Bone marrow (tissue), 2 donors: ENCODE results near the gene GRK5.
"Not testable (repeated sequence)": the region's sequence is repeated elsewhere in the genome, so short reads cannot be mapped to it uniquely, and the experiment has no call there.

Experiments used
- DNase-seq, 2 donors: peaks; one replicate each; lab custom pipeline; 2025; lab: John Stamatoyannopoulos, UW

Gene GRK5

DNA sequence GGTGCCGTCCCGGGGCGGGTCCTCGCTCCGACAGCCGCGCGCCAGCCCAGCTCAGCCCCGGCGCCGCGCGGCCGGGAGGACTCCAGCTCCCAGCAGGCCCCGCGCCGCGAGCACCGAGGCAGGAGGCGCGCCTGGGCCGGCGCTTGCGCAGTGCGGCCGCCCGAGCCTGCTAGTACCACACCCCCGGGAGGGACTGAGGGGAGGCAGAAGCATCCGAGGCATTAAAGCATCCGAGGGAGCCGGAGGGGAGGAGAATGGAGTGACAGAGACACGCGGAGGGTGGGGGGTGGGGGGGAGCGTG lies at the start of gene GRK5:
Gene GRK5 (plus strand): TSS at position 206 of the 301 bp plus-strand sequence. CDS start 347 bp downstream, outside the sequence.
- DNase-seq: peak in 1 of 2 donors; percentile 88

DNA sequence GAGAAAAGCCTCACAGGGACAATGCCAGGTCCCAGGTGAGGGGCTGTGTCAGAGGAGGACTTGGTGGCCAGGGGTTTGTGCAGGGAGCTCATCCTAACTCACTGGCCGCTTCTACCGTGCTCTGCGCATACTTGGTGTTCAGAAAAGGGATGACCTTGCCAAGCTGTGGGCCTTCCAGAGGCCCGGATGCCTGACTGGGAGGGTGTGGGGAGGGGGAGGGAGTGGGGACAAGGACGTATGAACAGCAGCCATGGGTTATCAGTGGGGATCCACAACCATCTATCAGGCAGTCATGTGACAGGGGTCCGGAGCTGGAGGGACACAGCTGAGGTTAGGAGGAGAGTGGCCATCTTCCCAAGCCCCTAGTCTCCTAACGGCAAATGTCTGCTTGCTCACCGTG lies 48.0 kb upstream of the GRK5 start:
- DNase-seq: no peak

DNA sequence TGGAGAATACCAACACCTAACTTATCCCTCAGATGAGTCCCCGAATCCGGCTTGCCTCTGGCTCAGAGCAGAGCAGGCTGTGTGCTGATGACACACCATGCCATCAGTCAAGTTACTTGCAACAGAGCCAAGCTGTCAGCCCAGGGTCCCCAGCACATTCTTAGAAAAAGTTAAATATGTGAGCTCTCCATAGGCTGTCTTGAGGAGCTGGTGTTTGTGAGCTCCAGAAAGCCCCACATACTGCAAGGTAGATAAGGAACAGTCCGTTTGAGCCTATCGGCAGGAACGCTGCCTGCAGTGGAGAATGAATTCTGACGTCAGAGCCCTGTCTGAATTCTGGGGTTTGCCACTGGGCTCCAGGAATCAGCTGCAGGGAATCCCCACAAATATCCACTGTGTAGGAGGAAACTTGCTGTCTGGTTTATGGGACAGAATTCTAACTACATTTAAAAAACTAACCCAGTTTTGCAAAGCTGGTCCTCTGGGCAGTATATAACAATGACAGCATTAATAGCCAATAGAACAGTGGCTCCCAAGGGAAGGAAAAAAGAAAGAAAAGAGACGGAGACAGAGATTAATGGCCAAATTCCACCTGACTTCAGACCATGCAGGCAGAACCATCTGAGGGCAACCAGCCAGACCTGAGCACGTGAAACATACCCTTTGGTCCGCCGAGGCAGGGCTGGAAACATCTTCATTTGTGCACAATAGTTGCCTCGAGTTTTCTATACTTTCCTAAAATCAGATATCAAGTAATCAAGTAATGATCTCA lies 45.5 kb upstream of the GRK5 start:
- DNase-seq: no peak

DNA sequence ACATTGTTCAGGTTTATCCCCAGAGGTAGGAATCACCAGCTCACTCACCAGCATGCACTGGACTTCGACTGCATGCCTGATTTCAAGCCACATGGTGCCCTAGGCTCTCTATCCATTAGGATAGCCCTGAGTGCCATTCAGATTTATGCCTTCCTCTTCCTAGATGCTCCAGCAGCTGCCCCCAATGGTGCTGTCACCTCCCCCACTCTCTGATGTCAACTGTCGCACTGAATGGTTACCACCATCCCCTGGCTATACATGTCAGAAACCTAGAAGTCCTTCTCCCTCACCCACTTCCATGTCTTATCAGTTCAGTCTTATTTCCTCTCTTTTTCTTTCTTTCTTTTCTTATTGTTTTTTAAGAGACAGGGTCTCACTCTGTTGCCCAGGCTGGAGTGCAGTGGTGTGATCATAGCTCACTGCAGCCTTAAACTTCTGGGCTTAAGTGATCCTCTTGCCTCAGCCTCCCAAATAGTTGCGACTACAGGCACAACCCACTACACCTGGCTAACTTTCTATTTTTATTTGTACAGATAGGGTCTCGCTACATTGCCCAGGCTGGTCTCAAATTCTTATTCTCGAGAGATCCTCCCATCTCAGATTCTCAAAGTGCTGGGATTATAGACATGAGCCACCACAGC lies 44.8 kb upstream of the GRK5 start:
- DNase-seq: no peak

DNA sequence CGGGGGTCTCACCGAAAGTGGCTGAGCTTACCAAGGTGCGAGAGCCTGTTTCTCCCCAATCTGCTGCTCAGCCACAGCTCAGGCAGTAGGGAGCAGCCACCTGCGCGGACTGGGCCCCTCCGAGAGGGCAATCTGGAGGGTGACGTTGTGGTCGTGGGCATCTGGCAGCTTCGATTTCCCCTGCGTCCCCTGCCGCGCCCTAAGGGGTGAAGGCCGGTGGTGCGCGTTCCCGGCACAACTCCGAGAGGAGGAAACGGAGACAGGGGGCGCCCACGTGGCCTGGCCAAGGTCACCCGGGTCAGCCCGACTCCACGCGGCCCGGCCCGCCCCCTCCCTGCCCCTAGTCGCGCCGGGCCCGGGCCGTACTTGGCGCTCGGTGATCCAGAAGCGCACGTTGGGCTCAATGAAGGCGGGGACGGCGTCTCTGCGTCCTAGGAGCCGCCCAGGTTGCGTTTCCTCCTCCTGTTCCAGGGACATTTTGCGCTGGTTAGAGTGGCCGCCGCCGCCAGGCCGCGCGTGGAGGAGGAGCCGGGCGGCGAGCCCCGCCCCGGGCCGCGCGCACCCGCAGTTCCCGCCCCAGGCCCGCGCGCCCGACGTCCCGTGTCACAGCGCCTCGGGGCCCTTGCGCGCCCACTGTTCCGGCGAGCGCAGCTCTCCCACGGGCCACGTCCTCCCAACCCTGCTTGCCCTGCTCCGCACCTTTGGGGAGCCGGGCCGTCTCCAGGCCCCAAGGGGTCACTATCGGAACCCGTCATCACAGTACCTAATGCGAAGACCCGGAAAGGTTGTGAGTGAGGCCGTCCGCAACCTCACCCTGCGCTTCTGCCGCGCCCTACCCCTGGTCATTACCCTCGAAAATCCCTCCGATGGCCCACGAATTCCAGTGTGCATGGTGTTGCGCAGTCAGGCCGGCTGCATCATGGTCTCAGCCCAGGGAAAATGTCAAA lies 41.9 kb upstream of the GRK5 start, which contains the start of gene SFXN4:
Gene SFXN4 (minus strand): TSS at position 544 of the 947 bp plus-strand sequence. CDS start 67 bp downstream, at position 477.
- peak; percentile 36 to 85 for DNase-seq

DNA sequence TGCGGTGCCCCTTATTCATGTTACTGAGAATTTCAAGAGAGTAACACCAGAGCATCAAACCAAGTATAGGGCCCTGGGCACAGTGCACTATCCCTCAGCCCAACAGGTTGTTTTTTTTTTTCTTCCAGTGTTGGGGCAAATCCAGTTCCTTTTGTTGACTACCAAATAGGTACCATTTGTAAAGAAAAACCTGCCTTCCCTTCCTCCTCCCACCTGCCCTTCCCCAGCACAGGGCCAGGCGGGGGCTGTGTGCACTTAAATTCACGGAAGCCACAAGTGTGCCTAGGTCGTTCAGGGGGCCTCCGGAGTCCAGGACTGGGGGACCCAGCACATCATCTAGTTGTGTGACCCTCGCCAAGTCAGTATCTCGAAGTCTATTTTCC lies 41.3 kb upstream of the GRK5 start:
- no peak for DNase-seq

DNA sequence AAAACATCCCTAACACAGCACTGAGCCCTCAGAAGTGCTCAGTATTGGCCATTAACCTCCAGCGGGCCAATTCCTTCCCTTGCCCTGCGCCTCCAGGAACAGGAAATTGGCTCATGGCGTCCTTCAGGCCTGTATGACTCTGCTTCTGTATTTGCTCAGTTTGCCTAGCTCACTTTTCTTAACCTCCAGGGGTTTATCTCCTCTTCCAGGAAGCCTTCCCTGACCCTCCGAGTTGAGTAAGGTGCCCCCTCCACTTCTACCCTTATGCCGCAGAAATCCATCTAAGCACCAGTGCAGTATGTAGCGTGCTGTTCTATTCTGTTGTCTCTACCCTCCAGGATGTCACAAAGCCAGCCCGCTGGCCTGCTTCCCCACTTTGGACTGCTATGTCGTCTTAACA lies 40.8 kb upstream of the GRK5 start:
- DNase-seq: no peak

DNA sequence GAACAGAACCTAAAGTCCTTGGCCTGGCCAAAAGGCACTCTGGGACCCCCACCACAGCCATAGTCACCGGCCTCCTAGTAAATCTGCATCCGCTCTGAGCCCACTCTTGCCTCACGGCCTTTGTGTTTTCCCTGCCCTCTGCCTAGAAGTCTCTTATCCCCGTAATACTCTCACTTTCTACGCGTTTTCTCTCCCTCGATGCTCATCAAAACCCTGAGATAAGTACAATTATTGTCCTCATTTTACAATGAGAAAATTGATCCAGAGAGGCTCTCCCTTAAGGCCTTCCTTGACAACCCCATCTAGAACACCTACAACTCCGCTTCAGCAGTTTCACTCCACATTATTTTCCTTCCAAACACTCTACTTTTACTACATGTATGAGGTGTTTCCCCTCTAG lies 40.3 kb upstream of the GRK5 start:
- DNase-seq: no peak

DNA sequence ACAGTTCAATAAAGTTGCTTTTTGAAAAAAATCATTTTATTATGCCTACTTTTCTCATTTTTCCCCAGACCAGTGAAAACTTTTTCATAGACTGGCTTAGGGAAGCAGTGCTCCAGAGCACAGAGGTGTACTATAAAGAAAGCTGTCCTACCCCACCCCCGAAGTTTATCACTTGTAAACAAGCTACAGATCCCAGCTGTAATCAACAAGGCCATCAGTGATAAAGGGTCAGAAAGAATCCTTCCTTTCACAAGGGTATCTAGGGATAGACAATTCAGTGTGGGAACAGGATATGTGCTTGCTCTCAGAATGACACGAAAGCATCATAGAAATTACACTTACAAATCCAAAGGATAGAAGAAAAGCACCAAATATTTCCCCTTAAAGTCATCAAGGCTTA lies 33.3 kb upstream of the GRK5 start:
- no peak for DNase-seq

DNA sequence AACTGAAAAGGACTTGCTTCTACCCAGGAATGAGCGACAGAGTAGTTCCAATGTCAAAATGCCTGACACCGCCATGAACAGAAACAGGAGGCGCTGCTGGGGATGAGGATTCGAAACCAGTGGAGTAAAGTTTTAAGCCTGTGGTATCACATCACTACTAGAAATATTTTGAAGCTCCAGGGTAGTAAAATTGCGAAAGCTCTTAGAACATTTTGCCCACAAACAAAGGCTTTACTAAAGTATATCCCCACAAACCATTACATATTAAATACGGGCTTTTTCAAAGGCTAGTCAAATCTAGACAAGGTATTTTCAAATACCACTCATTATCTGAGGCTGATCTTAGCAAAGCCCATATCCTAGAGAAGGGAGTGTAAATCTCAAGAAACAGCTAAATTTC lies 31.2 kb upstream of the GRK5 start:
- DNase-seq: no peak

DNA sequence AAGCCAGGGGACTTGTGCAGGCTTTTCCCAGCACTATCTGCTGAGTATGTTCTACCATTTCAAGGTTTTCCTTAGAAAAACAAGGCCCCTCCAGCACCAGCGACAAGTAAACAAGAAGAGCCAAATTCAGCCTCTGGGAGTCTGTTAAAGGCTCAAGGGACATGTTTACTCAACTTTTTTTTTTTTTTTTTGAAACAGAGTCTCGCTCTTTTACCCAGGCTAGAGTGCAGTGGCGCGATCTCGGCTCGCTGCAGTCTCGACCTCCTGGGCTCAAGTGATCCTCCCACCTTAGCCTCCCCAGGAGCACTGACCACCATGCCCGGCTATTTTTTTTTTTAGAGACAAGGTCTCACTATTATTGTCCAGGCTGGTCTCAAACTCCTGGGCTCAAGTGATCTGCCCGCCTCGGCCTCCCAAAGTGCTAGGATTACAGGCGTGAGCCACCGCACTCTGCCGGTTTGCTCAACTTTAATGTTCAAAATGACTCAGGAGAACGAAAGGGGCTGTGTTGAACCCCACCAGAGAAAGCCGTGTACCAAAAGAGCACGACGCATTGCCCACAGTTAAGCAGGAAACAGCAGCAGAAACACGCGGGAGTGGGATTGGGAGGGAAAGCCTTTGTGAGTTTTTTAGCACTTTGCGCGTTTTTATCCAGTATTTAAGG lies 29.5 kb upstream of the GRK5 start:
- no peak for DNase-seq

DNA sequence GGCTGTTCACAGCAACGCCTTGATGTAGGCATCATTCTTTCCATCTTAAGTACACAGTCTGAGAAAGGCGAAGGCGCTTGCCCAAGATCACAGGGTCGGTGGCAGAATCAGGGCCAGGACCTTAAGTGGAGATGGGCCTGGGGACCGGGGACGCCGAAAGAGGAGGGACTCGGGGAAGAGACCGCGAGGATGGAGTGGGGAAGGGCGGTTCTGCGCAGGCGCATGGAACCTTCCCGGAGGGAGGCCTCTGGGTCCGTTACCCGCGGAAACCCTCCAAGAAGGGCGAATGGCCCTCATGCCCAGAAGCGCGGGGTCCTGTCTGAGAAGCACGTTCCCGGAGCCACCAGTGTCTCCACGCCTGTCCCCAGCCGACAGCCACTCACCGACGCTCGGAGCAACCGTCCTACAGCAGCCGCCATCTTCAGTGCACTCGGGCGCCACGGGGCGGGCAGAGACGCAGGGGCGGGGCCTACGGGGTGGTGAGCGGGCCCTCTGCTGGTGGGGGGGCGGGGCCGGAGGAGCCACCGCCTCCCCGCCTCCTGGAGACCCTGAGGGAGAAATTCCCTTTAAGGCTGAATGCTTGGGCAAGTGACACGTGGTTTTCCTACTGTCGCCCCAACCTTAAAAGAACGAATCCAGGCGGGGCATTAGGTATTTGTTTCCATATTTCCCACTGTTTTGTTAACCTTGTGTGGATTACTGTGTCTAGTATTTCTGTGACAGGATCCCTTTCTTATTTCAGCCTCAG lies 28.8 kb upstream of the GRK5 start, which contains the start of gene PRDX3:
Gene PRDX3 (minus strand): TSS at position 441 of the 748 bp plus-strand sequence. CDS start 22 bp downstream, at position 419.
- DNase-seq: peak; percentile 76 to 96

DNA sequence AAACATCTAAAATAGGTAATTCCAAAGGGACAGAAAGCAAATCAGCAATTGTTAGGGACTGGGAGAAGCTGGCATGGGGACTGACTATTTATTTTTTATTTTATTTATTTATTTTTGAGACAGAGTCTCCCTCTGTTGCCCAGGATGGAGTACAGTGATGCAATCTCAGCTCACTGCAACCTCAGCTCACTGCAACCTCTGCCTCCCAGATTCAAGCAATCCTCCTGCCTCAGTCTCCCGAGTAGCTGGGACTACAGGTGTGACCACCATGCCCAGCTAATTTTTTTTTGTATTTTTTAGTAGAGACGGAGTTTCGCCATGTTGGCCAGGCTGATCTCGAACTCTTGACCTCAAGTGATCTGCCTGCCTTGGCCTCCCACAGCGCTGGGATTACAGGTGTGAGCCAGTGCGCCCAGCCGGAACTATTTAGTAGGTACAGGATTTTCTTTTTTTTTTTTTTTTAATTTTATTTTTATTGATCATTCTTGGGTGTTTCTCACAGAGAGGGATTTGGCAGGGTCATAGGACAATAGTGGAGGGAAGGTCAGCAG lies 26.4 kb upstream of the GRK5 start:
- DNase-seq: not testable (repeated sequence)

DNA sequence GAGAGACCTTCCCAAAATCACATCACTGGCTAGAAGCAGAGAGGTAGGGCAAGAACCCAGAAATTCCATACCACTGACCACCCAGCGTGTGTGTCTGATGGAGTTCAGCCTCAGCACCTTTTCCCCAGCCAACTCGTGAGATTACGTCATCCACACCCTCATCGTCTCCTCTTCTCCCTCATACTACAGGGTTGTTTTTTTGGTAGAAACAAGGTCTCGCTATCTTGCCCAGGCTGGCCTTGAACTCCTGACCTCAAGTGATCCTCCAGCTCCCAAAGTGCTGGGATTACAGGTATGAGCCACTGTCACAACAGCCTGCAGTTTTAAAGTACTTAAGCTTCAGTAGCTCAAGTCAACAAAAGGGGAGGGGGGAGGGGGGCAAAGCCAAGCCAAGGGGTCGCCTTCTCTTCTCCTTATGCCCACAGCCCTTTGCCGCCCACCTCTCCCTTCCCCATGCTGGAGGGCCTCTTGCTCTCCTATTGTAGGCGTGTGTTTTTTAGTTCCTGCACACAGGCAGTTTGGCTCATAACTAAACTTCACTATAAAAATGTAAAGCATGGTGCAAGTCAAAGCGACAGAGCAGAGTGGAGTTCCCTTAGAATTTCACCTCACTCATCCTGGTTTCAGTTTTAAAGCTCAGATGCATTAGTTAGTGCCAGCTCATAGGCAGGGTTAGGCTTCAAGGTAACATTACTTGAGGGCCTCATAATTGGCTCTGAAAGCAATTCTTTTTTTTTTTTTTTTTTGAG lies 23.5 kb upstream of the GRK5 start:
- DNase-seq: no peak

DNA sequence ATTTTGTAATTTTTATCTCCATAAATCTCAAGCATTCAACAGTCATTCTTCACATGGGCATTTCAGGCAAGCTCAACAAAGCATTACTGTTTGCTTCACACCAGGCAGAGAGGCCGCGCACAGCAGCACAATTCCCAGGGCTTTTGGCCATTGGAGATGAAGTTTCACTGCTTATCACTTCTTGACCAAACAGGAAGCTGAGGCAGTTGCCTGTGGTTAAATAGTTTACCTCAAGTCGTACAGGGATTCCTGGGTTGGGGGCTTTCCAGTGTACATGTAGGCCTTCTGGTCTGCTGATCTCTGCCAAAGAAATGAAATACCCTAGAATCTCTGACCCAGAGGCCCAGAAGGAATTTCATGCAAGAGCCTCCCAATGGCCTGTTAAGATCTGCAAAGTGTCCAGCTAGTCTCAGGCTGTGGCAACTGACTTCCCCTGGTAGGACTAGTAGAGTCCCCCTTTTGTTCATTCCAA lies 17.5 kb upstream of the GRK5 start:
- no peak for DNase-seq

DNA sequence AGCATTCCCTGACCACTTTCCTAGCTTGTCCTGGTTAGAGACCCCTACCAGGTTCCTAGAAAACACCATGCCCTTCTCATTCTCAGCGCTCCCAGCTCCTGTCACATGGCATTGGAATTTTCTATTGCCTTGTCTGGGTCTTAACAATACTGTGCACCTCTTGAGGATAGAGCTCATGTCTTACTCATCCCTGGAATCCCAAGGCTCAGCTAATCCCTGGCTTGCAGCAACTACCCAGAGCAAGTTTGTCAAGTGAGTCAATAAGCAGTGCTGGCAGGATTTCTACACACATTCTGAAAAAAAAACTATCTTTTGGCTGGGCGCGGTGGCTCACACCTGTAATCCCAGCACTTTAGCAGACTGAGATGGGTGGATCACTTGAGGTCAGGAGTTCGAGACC lies 17.0 kb upstream of the GRK5 start:
- no peak for DNase-seq

DNA sequence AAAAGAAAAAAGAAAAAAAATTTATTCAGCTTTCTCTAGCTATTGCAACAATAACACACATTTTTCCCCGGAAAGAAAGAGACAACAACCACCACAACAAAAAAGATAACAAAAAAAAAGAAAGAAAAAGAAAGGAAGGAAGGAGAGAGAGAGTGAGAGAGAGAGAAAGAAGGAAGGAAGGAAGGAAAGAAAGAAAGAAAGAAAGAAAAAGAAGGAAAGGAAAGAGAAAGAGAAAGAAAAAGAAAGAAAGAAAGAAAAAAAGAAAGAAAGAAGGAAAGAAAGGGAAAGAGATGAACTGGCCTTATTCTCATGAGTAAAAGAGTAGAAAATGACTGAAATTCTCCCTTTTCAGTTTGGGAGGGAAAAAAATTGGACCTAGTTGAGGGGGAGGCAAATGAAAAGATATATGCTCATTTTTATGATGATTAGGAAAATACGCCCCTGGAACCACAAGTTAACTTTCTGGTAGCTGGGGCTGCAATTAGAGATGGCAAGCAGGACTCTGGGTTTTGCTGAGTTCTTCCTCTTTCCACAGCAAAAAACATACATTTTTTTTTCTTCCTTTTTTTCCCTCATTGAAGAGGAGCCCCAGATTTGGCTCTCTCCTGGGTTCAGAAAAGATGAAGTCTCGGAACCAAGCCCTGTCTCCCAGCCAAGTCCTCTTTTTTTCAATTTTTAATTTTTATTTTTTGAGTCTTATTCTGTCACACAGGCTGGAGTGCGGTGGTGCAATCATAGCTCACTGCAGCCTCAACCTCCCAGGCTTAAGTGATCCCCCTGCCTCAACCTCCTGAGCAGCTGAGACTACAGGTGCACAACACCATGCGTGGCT lies 16.2 kb upstream of the GRK5 start:
- DNase-seq: peak in 1 of 2 donors; percentile 30

DNA sequence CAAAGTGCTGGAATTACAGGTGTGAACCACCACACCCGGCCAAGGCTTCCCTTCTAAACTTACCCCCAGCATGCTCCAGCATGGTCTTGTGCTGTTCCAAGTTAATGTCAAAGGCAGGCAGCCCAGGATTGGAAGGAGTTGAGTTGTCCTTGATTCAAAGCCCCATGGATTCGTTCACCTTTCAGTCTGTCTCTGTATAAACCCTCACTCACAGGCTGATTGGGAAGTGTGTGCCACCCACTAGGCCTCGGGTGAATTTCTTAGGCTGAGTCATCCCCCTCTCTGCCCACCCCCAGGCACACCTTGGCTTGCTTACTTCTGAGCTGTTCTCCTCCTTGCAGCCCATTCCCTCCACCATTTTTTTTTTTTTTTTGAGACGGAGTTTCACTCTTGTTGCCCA lies 15.5 kb upstream of the GRK5 start:
- peak in 1 of 2 donors; percentile 36 for DNase-seq

DNA sequence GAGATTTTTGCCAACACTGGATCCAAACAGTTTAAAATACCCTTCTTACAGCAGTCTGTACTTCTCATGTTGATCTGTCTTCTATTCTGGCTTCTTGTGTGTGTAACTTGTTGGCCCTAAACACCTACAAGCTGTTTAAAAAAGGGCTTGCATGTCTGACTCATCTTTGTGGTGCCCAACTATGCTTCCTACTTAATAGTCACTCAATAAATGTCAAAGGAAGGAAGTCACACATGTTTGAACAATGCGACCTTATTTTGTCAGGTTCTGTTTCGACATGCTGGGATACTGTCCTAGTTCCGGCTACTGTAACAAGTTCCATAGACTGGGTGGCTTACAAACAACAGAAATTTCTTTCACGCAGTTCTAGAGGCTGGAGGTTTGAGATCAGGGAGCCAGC lies 9.4 kb upstream of the GRK5 start:
- DNase-seq: peak in 1 of 2 donors; percentile 67
